HG02981 (cell line): ENCODE data around the gene OR8A1.

Experiments used
- ATAC-seq: cut with Tn5 transposase; IDR thresholded peaks from one replicate; pipeline ENCODE4 v1.9.1; 2021; ENCODE audit warnings: mild to moderate bottlenecking, moderate library complexity; ENCODE audit not compliant: unreplicated experiment

OR8A1 gene

DNA sequence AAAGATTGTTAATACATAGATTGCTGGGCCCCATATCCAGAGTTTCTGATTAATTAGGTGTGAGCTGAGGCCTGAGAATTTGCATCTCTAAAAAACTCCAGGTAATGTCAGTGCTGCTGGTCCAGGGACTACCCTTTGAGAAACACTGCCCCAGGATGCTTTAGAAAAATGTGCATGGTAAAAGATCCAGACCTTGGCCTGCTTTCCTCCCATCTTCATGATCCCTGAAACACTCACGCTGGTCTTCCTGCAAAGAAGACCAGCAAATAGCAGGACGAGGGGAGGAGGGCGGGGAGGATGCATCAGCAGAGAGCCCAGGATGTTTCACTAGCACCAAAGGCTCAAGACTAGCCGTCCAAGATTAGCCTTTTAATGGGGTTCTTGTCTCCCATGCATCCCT lies at the start of gene OR8A1:
OR8A1 (plus strand) TSS at position 301 of the 400 bp plus-strand sequence. CDS start 123 bp downstream, outside the sequence.
- no peak for ATAC-seq

DNA sequence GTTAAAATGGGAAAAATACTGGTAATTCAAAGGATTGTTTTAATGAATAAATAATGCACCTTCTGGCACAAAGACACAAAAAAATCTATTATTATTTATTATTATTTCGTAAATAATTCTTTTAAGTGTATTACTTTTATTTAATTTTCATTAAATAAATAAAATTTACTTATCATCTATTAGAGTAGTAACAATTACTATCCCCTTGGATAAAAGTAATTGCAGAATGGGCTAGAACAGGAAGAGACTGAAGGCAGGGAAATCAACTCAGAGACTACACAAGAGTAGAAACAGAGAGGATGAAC lies 49.3 kb upstream of the OR8A1 start:
- ATAC-seq: no peak

DNA sequence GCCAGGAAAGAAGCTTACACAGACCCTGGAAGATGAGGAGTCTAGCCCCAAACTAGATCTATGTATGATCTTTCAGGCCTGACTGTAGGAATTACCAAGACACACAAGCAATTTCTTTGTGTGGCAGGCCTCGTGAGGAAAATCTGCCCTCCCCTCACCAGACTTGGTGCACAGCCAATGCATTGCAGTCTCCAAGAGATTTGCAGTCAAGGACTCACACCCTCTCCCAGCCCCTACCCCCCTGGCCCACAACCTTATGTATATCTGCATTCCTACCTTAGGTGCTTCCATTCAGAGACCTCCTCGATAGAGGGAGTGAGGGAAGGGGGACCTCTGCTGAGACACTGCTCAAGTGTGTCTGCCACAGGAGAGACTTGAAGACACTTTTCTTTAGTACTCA lies 36.2 kb upstream of the OR8A1 start:
- no peak for ATAC-seq

DNA sequence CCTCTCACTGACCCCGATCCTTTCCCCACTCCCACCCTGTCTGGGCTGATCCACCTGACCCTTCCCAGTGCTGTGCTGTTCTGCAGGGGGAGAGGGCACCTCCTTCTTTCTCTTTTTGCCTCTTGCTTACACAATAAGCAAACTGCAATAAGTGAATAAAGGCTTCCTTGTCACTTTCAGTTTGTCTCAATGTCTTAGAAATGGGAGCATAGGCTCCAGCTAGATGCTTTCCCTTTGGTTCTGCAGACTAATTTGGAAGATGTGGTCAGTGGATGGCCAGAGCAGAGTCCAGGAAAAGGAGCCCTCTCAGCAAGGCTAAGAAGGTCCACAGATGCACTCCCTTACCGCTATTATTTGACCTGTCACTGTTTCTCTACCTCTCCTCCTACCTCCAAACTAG lies 35.7 kb upstream of the OR8A1 start:
- ATAC-seq: no peak

DNA sequence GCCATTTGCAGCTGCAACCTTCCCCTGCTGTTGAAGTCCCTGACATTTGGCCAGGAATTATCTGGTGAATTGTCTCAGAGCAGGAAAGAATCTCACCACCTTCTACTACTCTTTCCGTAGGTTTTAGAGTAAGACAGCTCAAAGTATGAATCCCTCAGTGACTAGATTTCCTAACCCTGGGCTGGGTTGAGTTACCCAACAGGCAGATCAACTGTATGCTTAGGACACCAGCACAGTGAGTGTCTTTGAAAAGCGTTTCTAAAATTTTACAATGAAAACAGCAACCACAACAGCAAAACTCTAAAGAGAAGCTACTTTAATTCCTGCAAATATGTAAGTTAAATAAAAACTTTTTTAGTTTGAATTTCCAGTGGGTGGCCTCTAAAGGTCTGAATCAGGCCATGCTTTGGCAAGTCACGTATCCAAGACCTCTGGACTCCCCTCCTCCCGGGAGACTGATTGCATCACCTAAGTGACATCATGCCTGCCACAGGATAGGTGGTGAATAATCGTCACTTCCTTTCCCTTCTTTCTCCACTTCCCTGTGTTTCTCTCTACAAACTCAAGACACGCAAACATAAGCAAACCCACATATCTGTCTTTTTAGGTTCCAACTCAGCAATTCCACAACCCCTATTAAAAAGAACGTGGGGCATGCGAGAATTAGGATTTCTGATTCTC lies 34.1 kb upstream of the OR8A1 start:
- no peak for ATAC-seq

DNA sequence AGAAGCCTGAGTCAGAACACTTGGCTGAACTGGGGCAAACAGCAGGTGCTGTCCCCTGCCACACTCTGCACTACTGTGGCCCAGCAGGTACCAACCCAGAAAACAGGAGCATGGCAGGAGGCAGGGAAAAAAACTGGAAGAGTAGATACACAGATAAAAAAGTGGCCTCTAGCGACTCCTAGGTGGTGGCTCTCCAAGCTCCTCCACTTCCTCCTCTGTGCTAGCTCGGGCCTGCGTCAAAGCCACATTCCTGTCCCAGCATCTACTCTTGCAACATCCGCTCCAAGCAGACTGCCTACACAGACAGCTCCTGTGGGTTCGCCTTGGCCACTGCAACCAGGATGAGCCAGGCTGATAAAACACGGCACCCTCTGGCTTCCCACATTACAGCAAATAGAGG lies 33.3 kb upstream of the OR8A1 start:
- ATAC-seq: no peak

DNA sequence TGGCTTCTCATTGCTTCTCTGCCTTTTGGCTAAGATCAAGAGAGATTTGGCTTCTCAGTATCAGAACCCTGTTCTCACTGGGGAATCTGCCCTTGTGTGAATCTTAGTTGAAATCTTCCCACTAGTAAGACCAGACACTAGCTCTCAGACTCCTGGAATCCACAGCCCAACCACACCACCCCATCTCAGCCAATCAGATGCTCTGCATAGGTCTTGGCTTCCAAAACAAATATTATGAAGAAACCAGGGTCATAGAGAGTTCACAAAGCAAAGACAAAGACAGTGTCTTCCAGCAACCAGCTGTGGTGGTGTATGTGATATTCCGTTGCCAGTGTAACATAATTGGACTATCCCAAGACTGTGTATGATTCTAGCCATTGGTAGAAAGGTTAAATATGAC lies 31.8 kb upstream of the OR8A1 start:
- no peak for ATAC-seq

DNA sequence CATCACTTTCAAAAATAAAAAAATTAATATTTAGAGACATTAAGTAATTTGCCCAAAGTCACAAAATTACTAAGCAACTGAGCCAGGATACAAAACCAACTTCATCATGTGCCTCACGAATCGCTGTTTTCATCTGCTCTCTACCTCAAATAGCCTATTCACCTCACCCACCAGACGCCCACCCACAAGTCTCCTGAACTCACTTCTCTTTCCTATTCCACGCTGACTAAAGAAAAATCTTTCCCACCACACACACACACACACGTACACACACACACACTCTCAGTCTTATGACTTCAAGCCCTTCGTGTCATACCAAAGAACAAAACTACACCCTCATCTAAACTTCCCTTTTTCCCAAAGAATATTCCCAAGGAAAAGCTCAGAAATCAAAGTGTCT lies 28.6 kb upstream of the OR8A1 start:
- ATAC-seq: no peak

DNA sequence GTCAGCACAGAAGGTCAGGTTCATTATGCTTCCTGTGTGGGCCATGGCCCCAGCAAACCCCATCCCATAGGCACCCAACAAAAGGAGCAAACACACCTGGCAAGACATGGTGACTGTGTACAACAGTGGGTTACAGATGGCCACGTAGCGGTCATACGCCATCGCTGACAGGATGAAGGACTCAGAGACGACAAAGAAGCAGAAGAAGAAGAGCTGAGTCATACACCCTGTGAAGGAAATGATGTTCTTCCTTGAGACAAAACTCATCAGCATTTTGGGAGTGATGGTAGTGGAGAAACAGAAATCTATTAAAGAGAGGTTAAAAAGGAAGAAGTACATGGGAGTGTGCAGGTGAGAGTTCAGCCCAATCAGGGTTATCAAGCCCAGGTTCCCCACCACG lies 26.7 kb upstream of the OR8A1 start:
- no peak for ATAC-seq

DNA sequence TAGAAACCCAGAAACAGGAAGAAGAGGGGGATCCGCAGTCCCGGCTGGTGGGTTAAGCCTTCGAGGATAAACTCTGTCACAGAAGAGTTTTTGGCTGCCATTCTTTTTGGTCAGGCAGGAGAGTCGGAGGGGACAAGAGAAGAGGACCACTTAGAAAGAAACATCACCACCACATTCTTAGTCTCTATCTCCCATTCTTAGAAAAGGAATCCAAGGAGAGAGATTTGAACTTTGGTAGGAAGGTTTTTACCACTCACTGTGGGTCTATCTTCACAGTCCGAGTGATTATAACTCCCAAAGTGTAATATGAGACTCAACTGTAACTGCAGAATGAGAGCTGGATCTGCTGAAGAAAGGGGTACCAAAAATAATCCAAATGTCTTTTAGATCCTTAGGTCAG lies 26.2 kb upstream of the OR8A1 start, which contains the start of gene OR8B12:
OR8B12 (minus strand) TSS at position 101 of the 400 bp plus-strand sequence; CDS start at position 101, 0 bp downstream.
- no peak for ATAC-seq

DNA sequence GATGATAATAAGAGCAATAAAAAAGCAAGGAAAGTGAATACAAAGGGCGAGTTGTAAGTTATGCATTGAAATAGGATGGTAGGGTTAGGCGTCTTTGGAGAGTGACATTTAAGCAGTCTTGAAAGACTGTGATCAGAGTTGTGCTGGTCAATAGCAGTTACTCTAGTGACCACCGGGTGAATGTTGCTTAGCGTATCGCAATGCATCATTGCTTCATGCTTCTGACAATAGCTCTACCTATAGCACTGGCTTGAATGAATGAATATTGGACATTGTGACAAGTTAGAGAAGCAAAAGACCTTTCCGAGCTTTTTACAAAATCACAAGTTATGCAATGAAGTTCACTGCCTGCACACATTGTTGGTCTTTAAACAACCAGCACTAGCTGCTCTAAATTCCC lies 18.6 kb upstream of the OR8A1 start:
- no peak for ATAC-seq

DNA sequence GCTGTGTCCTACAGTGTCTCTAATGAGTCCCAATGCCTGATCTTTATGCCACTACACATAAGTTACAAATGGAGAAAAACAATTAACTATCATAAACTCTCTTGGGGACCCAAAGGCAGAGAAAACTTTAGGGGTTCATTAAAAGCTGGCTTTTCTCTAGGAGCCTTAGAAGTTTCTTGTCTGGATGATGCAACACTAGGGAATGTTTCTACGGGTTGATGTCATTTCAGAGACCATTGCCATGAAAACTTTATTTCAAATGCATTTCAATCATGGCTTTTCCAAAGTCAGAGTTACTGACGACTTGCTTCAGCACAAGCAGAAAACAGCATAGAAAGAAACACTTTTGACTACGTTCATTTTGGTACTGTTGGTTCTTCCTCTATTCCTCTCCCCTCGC lies 17.8 kb upstream of the OR8A1 start:
- no peak for ATAC-seq

DNA sequence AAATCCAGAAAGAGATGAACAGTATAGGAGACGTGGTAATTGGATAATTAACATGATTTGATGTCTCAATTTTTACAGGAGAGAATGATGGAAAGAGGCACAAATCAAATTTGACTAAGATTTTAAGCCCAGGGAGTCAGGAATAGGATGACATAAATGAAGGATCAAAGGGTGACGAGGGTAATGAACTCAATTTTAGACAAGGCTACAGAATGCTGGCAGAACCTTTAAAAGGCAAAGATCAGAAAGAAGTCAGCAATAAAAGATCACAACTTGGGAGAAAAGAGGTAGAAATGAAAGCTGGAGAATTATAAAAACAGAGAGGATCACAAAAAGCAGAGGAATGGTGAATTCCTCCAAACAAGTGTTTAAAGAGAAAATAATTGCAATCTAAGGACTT lies 13.0 kb upstream of the OR8A1 start:
- ATAC-seq: no peak

DNA sequence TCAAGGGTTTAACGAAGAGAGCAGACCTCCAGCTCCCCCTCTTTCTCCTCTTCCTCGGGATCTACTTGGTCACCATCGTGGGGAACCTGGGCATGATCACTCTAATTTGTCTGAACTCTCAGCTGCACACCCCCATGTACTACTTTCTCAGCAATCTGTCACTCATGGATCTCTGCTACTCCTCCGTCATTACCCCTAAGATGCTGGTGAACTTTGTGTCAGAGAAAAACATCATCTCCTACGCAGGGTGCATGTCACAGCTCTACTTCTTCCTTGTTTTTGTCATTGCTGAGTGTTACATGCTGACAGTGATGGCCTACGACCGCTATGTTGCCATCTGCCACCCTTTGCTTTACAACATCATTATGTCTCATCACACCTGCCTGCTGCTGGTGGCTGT lies 363 bp downstream of the OR8A1 start:
- ATAC-seq: no peak

DNA sequence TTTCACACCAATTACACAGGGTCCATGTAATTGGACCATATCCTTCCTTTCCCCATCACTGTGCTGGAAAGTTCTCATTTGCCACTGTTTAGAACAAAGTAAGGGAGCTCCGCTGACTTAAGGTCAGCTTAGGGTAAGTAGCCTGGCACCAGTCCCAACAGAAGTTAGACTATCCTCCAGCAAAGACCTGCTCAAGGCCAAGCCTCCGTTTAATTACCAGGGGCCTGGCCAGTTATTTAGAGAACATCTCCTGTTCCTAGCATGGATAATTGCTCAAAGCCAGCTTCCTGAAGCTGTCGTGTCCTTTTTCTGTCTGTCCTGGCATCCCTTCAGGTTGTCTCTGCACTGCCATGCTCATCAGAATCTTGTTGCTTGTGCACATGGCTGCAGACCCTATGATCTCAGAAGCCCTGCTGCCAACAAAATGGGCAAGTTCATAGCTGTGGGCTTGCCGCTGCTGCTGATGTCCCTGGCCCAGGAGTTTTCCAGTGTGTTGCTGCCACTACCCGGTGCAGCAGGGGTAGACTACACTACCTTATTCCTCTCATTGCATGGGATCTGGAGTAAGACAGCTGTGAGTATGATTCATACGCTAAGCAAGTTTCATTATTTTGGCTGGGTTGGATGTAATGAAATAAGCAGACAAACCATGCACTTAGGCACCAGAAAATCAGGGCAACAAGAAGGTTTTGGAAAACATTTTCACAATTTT lies 8.1 kb downstream of the OR8A1 start:
- ATAC-seq: no peak

DNA sequence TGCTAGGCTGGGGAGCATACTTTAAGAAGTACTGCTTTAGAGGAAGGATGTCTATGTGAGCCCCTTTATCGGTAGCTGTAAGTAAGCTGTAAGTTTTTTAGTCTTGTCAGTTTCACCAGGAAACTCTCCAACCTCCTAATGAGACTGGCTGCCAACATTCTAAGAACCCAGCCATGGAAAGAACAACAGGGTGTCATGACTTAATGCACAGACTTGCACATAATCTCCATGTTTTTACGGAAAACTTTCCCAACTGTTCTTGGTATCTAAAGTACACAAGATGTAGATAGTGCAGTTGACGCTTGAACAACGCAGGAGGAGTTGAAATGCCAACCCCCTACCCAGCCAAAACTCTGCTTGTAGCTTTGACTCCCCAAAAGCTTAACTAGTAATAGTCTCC lies 9.0 kb downstream of the OR8A1 start:
- no peak for ATAC-seq

DNA sequence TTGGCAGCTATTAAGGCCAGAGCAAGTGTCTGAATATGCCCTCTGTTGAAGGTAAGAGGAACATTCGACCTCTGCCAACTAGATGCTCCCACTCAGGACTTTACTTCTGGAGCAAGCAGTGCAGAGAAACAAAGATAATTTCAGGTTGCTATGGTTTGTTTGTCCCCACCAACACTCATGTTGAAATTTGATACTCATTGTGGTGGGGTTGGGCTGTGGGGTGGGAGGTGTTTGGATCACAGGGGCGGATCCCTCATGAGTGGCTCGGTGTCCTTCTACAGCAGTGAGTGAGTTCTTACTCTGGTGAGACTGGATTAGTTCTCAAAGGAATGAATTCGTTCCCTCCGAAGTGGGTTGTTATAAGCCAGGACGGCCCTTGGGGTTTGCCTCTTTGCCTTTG lies 12.0 kb downstream of the OR8A1 start:
- no peak for ATAC-seq

DNA sequence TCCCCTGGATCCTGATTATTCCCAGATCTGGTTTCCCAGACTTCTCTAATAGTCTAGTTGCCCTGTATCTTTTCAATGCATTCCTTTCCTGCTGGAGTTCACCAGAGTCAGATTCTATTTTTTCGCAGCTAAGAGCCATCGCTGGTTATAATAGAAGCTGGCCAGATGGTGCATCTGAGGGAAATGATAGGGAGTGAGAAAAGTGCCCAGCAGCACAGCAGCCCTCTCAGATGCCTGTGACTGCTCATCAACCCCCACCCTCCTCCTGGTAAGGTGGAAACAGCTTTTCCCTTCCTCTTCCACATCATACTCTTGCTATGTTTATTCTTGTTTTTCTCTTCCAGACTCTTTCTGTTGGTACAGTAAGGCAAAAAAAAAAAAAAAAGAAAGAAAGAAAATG lies 12.8 kb downstream of the OR8A1 start:
- no peak for ATAC-seq

DNA sequence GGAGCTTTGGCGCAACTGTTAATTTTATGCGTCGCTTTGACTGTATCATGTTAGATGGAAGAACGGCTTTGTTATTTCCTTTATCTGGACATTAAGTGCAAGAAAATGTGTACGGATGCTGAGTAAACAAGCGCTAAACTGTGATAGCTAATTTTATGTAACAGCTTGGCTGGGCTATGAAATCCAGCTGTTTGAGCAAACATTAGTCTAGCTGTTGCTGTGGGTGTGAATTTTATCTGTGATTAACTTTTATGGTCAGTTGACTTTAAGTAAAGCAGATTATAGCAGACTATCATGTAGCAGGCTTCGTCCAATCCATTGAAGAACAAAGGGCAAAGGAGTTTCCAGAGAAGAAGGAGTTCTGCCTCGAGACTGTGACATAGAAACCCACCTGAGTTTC lies 14.0 kb downstream of the OR8A1 start:
- no peak for ATAC-seq

DNA sequence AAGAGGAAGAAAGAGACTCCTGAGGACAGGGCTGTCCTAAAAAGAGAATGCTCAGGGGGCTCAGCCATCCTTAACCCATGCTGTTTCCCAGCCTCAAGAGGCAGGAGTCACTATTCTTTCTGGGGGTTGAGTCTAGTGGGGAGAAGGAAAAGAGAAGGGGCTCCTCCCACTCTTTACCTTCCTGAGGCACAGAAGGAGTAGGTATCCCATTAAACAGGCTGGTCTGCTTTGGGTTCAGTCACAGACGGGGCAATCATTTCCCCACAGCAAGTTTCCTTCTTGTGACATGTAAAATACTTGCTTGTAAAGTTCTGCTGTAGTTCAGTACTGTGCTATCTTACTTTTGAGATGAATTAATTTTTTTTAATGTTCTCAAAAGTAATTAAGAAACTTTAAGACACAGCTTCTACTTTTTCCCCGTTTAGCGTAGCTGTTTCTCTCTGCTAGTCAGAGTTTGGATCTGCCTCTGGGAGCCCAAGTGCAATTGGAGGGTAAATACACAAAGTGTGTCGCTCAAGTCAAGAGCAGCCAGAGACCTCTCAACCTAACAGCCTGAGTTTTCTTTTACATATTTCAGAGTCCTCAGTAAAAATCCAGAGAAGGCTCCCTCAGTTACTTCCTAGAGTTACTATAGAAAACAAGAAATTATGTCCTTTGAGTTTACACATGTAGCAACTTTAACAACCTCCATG lies 15.0 kb downstream of the OR8A1 start:
- no peak for ATAC-seq

DNA sequence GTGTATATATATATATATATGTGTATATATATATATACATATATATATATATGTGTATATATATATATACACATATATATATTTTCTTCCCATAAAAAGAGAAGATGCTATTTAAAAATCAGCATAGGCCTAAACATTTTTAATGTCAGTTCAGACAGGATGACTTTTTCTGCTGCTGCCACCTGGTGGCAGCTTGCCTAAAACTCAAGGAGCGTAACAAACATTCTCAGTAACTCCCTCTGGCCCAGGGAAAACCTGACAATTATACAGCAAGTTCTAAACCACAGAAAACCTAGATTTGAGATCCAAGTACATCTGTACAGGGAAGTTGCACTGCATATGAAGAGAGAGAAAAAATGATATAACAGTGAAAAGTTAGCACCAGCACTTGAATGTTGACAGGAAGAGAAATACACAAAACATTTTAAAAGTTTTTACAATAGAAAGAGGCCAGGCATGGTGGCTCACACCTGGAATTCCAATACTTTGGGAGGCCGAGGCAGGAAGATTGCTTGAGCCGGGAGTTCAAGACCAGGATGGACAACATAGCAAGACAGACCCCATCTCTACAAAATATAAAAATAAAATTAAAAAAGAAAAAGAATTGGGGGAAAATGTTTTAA lies 16.6 kb downstream of the OR8A1 start:
- no peak for ATAC-seq

DNA sequence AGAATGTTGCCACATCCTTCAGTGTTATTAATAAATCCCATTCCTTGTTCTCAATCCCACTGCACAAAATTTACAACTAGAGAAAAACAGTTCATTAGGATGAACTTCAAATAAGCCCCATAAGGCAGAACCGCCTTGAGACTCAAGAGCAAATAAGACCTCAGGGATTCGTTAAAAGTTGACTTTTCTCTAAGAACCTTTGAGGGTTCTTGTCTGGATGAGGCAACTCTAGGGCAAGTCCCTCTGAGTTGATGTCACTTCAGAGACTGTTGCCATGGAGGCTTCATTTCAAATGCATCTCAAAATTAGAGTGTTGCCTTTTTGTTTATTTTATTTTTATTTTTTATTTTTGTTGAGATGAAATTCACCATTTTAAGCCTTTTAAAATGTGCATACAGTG lies 21.6 kb downstream of the OR8A1 start:
- no peak for ATAC-seq
